GM23338 (cell line): ENCODE data around the gene MLF2. TPM values are rescaled to one million over a fixed set of nuclear protein-coding genes. Genes with fewer than 3 reads are reported as not detected.

Experiments used
- ATAC-seq: fragments of 200-7000 bp; cut with Tn5 transposase; 3 replicates; pipeline ENCODE4 v1.9.1; 2020
- DNase-seq: peaks from one replicate; pipeline ENCODE4 v3.0.0-alpha.2; 2015; ENCODE audit warnings: low spot score
- H2AFZ ChIP-seq: fragments of 200-600 bp; sonication (generic); 2 replicates; pipeline ENCODE4 v1.8.0; 2016; ENCODE audit warnings: antibody characterized with exemption, mild to moderate bottlenecking, moderate library complexity
- H3F3A ChIP-seq: fragments of 200-600 bp; sonication (generic); replicated peaks from 2 replicates; pipeline ENCODE4 v1.8.0; 2017; ENCODE audit warnings: antibody characterized with exemption, mixed run types, low read depth
- H3K27ac ChIP-seq: fragments of 200-600 bp; sonication (generic); 2 replicates; pipeline ENCODE4 v1.6.1; 2016; ENCODE audit warnings: low read depth
- H3K27me3 ChIP-seq: fragments of 200-600 bp; sonication (generic); 2 replicates; pipeline ENCODE4 v1.8.0; 2016; ENCODE audit warnings: mild to moderate bottlenecking, mixed run types, moderate library complexity; ENCODE audit not compliant: insufficient read depth
- H3K36me3 ChIP-seq: fragments of 200-600 bp; sonication (generic); 2 replicates; pipeline ENCODE4 v1.8.0; 2016; ENCODE audit warnings: mild to moderate bottlenecking; ENCODE audit not compliant: insufficient read depth
- H3K4me1 ChIP-seq: fragments of 200-600 bp; sonication (generic); 2 replicates; pipeline ENCODE4 v1.8.0; 2016; ENCODE audit warnings: mild to moderate bottlenecking, moderate library complexity; ENCODE audit not compliant: insufficient read depth
- H3K4me2 ChIP-seq: fragments of 200-600 bp; sonication (generic); 2 replicates; pipeline ENCODE4 v1.7.1; 2017; ENCODE audit warnings: mixed run types
- H3K4me3 ChIP-seq: fragments of 200-600 bp; sonication (generic); 2 replicates; pipeline ENCODE4 v1.6.1; 2016; ENCODE audit warnings: mixed run types
- H3K79me2 ChIP-seq: fragments of 200-600 bp; sonication (generic); replicated peaks from 2 replicates; pipeline ENCODE4 v1.8.0; 2017; ENCODE audit warnings: mild to moderate bottlenecking; ENCODE audit not compliant: insufficient read depth
- H3K9me2 ChIP-seq: fragments of 200-600 bp; sonication (generic); 2 replicates; pipeline ENCODE4 v1.8.0; 2017; ENCODE audit not compliant: insufficient read depth
- H4K20me1 ChIP-seq: fragments of 200-600 bp; sonication (generic); replicated peaks from 2 replicates; pipeline ENCODE4 v1.8.0; 2017; ENCODE audit warnings: mild to moderate bottlenecking; ENCODE audit not compliant: insufficient read depth
- H3K27ac Mint-ChIP-seq: 2 replicates; pipeline ENCODE4 v1.8.0; 2020; ENCODE audit warnings: inconsistent platforms, mild to moderate bottlenecking, moderate library complexity, mixed read lengths
- H3K27me3 Mint-ChIP-seq: 3 replicates; pipeline ENCODE4 v1.8.0; 2022; ENCODE audit warnings: low read depth, mild to moderate bottlenecking, moderate library complexity, mixed read lengths, inconsistent platforms; ENCODE audit not compliant: insufficient read depth, poor library complexity
- H3K36me3 Mint-ChIP-seq: 3 replicates; pipeline ENCODE4 v1.8.0; 2021; ENCODE audit warnings: low read depth, mild to moderate bottlenecking, inconsistent platforms, moderate library complexity, mixed read lengths
- H3K4me1 Mint-ChIP-seq: 3 replicates; pipeline ENCODE4 v1.8.0; 2020; ENCODE audit warnings: mild to moderate bottlenecking, inconsistent platforms, mixed read lengths
- H3K4me3 Mint-ChIP-seq: 3 replicates; pipeline ENCODE4 v1.8.0; 2021; ENCODE audit warnings: moderate library complexity, mild to moderate bottlenecking, inconsistent platforms, mixed read lengths
- H3K9me3 Mint-ChIP-seq: 3 replicates; pipeline ENCODE4 v1.8.0; 2020; ENCODE audit warnings: moderate library complexity, mild to moderate bottlenecking, inconsistent platforms, mixed read lengths
- ETS1 ChIP-seq: IDR thresholded peaks from 2 replicates; pipeline ENCODE4 v1.6.1; 2016; ENCODE audit warnings: antibody characterized with exemption
- EZH2 ChIP-seq: fragments of 200-600 bp; sonication (generic); IDR thresholded peaks from one replicate; pipeline ENCODE4 v1.8.0; 2017; ENCODE audit warnings: antibody characterized with exemption, mild to moderate bottlenecking, low read depth; ENCODE audit not compliant: unreplicated experiment
- JUNB ChIP-seq: IDR thresholded peaks from one replicate; pipeline ENCODE4 v1.6.1; 2016; ENCODE audit warnings: antibody characterized with exemption; ENCODE audit not compliant: unreplicated experiment
- NANOG ChIP-seq: IDR thresholded peaks from 2 replicates; pipeline ENCODE4 v1.6.1; 2016; ENCODE audit warnings: antibody characterized with exemption, borderline replicate concordance
- POLR2AphosphoS5 ChIP-seq: IDR thresholded peaks from 2 replicates; pipeline ENCODE4 v1.6.1; 2016; ENCODE audit warnings: antibody characterized with exemption, low read depth
- STAT1 ChIP-seq: IDR thresholded peaks from one replicate; pipeline ENCODE4 v1.6.1; 2016; ENCODE audit warnings: antibody characterized with exemption; ENCODE audit not compliant: unreplicated experiment
- ZNF114 ChIP-seq: fragments of 250-450 bp; sonication (Bioruptor Pico); IDR thresholded peaks from 2 replicates; pipeline ENCODE4 v1.5.0; 2020; ENCODE audit warnings: mild to moderate bottlenecking, moderate library complexity
- ZNF331 ChIP-seq: fragments of 250-450 bp; sonication (Bioruptor Pico); IDR thresholded peaks from 2 replicates; pipeline ENCODE4 v1.5.0; 2020; ENCODE audit warnings: low read depth, mild to moderate bottlenecking, moderate library complexity
- polyA plus RNA-seq: library from polyadenylated mRNA; unstranded; fragments of >200 nt; fragmentation: Nextera tagmentation; extraction: Ambion mirVana; gene quantifications from 2 replicates; pipeline ENCODE4 v1.2.1, GENCODE V29; 2016
- total RNA-seq: library from RNA; depleted of rRNA; stranded (reverse); fragments of >200 nt; shearing (Covaris generic); gene quantifications from 2 replicates; pipeline ENCODE4 v1.2.3, GENCODE V29; 2014
- TF ChIP-seq, protein P1 (sequence below): fragments of 250-450 bp; sonication (Bioruptor Pico); IDR thresholded peaks from 2 replicates; pipeline ENCODE4 v1.5.0; 2020; ENCODE audit warnings: mild to moderate bottlenecking, moderate library complexity

The MLF2 gene
- total and polyA plus RNA-seq, 2 experiments from 2014 or later = 280 to 289 TPM

DNA sequence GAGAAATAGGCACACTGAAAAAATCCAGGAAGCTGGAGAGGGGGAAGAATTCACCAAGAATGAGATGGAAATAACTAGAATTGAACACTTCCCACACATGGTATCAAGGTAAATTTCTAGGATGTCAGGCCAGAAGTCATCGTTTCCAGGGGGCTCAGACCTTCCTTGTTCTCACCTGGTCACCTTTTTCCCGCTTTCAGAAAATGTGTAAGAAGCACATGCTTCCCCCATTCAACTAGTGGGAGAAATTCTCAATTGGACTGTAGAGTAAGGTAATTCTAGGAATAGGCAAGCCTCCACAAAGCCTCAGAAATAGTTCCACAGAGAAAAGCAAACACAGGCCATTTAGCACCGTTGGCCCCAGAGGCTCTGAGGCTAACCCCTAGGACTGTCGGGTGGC, 10.4 kb upstream of the MLF2 start:
- H3K36me3 ChIP-seq = no peaks in the 10 kb centered on the region
- H3K4me1 ChIP-seq = peaks cover 25% of the 10 kb centered on the region
- peaks cover 5% of the 10 kb centered on the region for H4K20me1 ChIP-seq
- no peak overlapping the region for H2AFZ ChIP-seq
- Mint-ChIP-seq H3K27me3 (peaks cover 41% of the 10 kb centered on the region), H3K9me3 (no peaks in the 10 kb centered on the region; the same call in 1 of the 3 replicates), H3K4me3 (peak overlapping the region; percentile 17; the same call in 1 of the 3 replicates), H3K36me3 (no peaks in the 10 kb centered on the region; the same call in 2 of the 3 replicates), H3K27ac (peak overlapping the region; percentile 85; the same call in 1 of the 2 replicates), H3K4me1 (peaks cover 44% of the 10 kb centered on the region)
- no peak for ATAC-seq
- peaks cover 14% of the 10 kb centered on the region for H3K79me2 ChIP-seq
- H3K27ac ChIP-seq = peak overlapping the region; percentile 83
- peaks cover 13% of the 10 kb centered on the region for H3K9me2 ChIP-seq
- peaks cover 21% of the 10 kb centered on the region for H3F3A ChIP-seq
- H3K4me2 ChIP-seq = peak overlapping the region; percentile 46
- no peak for DNase-seq
- peaks cover 8% of the 10 kb centered on the region; the same call in 1 of the 2 replicates for H3K27me3 ChIP-seq
- TF ChIP-seq STAT1 = no peak
- TF ChIP-seq NANOG = no peak
- TF ChIP-seq ETS1 = no peak
- no peak for TF ChIP-seq EZH2
- no peak for TF ChIP-seq ZNF331 (CRISPR knock-in tag)
- no peak for TF ChIP-seq POLR2AphosphoS5
- no peak for TF ChIP-seq ZNF114
- TF ChIP-seq JUNB = no peak
- TF ChIP-seq, protein P1, sequence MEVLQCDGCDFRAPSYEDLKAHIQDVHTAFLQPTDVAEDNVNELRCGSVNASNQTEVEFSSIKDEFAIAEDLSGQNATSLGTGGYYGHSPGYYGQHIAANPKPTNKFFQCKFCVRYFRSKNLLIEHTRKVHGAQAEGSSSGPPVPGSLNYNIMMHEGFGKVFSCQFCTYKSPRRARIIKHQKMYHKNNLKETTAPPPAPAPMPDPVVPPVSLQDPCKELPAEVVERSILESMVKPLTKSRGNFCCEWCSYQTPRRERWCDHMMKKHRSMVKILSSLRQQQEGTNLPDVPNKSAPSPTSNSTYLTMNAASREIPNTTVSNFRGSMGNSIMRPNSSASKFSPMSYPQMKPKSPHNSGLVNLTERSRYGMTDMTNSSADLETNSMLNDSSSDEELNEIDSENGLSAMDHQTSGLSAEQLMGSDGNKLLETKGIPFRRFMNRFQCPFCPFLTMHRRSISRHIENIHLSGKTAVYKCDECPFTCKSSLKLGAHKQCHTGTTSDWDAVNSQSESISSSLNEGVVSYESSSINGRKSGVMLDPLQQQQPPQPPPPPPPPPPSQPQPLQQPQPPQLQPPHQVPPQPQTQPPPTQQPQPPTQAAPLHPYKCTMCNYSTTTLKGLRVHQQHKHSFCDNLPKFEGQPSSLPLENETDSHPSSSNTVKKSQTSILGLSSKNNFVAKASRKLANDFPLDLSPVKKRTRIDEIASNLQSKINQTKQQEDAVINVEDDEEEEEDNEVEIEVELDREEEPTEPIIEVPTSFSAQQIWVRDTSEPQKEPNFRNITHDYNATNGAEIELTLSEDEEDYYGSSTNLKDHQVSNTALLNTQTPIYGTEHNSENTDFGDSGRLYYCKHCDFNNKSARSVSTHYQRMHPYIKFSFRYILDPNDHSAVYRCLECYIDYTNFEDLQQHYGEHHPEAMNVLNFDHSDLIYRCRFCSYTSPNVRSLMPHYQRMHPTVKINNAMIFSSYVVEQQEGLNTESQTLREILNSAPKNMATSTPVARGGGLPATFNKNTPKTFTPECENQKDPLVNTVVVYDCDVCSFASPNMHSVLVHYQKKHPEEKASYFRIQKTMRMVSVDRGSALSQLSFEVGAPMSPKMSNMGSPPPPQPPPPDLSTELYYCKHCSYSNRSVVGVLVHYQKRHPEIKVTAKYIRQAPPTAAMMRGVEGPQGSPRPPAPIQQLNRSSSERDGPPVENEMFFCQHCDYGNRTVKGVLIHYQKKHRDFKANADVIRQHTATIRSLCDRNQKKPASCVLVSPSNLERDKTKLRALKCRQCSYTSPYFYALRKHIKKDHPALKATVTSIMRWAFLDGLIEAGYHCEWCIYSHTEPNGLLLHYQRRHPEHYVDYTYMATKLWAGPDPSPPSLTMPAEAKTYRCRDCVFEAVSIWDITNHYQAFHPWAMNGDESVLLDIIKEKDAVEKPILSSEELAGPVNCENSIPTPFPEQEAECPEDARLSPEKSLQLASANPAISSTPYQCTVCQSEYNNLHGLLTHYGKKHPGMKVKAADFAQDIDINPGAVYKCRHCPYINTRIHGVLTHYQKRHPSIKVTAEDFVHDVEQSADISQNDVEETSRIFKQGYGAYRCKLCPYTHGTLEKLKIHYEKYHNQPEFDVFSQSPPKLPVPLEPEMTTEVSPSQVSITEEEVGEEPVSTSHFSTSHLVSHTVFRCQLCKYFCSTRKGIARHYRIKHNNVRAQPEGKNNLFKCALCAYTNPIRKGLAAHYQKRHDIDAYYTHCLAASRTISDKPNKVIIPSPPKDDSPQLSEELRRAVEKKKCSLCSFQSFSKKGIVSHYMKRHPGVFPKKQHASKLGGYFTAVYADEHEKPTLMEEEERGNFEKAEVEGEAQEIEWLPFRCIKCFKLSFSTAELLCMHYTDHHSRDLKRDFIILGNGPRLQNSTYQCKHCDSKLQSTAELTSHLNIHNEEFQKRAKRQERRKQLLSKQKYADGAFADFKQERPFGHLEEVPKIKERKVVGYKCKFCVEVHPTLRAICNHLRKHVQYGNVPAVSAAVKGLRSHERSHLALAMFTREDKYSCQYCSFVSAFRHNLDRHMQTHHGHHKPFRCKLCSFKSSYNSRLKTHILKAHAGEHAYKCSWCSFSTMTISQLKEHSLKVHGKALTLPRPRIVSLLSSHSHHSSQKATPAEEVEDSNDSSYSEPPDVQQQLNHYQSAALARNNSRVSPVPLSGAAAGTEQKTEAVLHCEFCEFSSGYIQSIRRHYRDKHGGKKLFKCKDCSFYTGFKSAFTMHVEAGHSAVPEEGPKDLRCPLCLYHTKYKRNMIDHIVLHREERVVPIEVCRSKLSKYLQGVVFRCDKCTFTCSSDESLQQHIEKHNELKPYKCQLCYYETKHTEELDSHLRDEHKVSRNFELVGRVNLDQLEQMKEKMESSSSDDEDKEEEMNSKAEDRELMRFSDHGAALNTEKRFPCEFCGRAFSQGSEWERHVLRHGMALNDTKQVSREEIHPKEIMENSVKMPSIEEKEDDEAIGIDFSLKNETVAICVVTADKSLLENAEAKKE (CRISPR knock-in tag) = no peak
- peak overlapping the region; percentile 2; the same call in 1 of the 2 replicates for H3K4me3 ChIP-seq
